HG03521 (cell line): ENCODE results near the gene SLC25A17.
"Not testable (repeated sequence)": the region's sequence is repeated elsewhere in the genome, so short reads cannot be mapped to it uniquely, and the experiment has no call there.

Experiments
- ATAC-seq: cut with Tn5 transposase; IDR thresholded peaks from one replicate; pipeline ENCODE4 v1.9.1; 2021; ENCODE audit warnings: mild to moderate bottlenecking, moderate library complexity; ENCODE audit not compliant: unreplicated experiment

SLC25A17 gene, protein sequence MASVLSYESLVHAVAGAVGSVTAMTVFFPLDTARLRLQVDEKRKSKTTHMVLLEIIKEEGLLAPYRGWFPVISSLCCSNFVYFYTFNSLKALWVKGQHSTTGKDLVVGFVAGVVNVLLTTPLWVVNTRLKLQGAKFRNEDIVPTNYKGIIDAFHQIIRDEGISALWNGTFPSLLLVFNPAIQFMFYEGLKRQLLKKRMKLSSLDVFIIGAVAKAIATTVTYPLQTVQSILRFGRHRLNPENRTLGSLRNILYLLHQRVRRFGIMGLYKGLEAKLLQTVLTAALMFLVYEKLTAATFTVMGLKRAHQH

DNA sequence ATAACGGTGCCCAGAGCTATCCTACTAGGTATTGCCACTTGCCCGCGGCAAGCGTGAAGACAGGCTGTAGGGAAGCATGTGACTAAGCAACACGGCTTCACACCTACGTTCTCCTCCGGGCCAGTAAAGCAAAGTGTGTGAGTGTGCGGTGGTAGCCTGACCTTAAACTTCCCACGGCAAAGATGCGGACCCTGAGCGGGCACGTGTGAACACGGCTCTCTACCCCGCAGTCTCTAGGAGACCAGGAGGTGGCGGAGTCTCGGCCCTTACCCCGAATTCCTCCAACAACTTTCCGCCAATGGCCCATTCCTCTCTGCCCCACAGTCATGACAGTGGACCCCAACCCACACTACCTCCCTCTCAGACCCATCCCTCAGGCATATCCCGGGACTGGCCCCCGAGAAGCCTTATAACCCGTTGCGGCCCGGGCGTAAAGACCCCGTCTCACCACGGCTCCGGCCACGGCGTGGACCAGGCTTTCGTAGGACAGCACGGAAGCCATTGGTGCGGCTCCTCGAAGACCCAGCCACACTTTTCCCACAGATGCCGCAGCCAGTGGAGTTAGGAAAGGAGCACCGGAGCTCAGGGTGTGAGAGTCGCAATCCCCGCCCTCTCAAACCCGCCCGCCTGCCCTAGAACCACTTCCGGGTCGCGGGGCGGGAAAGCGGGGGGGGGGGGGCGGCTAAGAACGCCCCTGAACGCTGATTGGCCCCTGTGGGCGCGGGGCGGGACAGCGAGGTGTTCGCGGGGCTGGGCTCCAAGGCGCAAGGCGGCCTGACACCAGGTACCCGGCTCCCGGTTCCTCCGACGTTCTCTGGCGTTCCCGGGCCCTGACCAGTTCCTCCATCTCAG, at the start of gene SLC25A17:
Gene SLC25A17, minus strand, starts transcription at position 600 of the 852 bp plus-strand sequence. Its CDS starts 98 bp downstream, at position 502.
- ATAC-seq, result peak; percentile 81

DNA sequence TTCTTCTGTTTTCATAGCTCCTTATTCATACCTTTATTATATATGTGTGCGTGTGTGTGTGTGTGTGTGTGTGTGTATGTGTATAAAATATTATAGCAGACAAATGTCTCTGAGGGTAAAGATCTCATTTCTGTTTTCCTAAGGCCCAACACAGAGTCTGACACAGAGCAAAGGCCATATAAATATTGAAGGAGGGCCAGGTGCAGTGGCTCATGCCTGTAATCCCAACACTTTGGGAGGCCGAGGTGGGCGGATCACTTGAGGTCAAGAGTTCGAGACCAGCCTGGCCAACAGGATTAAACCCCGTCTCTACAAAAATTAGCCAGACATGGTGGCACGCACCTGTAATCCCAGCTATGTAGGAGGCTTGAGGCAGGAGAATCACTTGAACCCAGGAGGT, 49.2 kb upstream of the SLC25A17 start:
- not testable (repeated sequence) for ATAC-seq

DNA sequence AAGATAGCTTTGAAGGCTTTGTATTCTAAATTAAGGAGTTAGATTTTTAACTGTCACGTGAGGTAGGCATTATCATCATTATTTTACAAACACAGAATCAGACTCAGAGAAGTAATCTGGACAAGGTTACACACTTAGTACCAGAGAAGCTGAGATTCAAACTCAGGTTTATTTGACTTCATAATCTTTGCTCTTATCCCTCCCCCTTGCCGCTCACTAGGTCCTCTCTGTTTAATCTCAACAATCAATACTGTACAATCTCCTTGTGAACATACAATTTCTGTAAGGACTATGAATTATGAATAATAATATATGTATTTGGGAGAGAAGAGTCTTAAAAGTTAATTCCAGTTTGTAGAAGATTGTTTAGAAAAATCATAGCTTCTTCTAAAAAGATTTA, 48.0 kb upstream of the SLC25A17 start:
- ATAC-seq, result no peak

DNA sequence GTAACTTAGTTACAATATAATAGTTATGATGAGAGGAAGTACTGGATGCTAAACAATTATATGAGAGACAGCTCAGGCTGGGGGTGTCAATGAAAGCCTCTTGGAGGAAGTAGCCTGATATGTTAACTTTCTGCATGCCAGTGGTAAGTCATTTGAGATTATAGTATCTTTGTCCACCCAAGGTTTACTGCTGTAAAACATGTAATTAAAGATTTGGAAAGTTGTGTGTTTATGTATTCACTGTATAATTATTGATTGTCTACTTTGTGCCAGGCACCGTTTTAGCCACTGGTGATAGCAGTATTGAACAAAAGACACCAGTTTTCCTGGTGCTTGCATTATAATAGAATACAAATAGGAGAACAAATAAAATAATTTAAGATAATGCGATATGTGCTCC, 43.4 kb upstream of the SLC25A17 start:
- no peak for ATAC-seq

DNA sequence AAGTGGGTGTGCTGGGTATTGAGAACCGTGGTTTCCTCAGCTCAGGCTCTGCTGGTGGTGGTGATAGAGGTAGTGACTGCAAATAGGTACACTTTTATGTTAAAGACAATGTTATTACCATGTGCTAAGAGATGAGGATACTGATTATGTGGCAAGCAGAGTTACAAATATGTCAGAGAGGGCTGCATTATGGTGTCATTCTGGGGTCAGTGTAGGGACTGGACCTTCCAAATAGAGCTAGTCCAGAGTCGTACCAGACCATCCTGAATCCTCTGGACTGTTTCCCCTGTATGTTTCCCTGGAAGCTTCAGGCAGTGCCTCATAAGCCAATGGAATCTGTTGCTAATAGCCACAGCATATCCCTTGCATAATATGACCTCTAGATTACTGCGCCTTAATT, 42.9 kb upstream of the SLC25A17 start, which contains the start of gene DNAJB7:
Gene DNAJB7, minus strand, starts transcription at position 101 of the 400 bp plus-strand sequence. CDS start 119 bp downstream, outside the sequence.
- no peak for ATAC-seq

DNA sequence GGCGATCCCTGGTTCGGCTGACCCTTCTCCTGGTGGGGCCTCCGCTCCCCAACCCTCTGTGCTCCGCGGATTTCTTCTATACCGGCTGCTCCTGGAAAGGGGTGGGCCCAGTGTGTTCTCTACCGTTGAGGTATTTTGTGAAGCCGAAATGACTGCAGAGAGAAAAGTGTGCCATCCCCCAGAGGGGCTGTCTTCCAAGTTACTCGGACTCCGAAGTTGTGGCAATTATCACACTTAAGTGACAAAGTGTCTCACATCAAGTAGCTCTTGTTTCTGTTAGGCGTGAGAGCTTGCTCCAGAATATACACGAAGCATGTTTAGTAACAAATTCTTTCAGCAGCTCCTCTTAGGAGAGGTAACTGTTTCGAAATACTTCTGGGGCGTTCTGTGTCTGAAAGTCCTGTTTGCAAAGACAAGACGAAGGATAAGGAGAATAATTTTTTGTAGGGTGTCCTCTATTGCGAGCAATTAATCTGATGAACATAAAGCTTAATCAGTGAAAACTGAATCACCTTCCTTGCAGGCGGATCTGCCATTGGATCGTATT, 38.2 kb upstream of the SLC25A17 start:
- ATAC-seq, result no peak

DNA sequence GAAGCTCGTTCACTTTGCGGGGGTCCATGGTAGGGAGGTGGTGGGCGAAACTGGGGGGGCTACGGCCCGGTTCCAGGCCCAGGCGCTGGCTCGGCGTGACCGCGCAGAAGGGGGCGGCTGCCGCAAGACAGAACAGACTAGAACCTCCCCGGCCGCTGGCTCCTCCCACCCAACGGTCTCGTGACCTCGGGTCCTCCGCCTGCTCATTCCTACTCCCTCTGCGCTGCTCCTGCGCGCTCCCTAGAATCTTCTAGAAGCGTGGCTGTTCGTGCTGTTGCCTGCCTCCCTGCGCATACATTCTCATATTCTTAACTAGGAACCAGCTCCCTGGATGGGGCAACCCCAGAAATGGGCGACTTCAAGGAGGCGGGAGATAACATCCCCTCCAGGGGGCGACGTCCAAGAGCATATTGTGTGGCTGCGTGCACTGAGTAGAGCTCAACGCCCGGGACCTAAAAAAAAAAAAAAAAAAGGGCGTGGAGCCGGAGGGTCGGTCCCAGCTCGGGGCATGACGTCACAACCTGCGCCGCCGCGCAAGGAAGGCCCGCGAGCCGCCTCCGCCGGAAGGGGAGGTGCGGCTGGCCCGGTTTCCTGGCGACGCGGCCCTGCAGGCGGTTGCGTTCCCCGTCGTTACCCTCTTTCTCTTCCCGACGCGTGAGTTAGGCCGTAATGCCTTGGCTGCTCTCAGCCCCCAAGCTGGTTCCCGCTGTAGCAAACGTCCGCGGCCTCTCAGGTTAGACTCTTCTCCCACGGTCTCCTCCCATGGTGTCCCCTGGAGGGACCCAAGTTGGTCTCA, 37.6 kb upstream of the SLC25A17 start, which contains the start of the genes ST13 and XPNPEP3:
Gene ST13, minus strand, starts transcription at position 127 of the 796 bp plus-strand sequence. Its CDS starts 99 bp downstream, at position 28.
Gene XPNPEP3, plus strand, starts transcription at position 636 of the 796 bp plus-strand sequence. Its CDS starts 34 bp downstream, at position 670.
- peak; percentile 86 for ATAC-seq

DNA sequence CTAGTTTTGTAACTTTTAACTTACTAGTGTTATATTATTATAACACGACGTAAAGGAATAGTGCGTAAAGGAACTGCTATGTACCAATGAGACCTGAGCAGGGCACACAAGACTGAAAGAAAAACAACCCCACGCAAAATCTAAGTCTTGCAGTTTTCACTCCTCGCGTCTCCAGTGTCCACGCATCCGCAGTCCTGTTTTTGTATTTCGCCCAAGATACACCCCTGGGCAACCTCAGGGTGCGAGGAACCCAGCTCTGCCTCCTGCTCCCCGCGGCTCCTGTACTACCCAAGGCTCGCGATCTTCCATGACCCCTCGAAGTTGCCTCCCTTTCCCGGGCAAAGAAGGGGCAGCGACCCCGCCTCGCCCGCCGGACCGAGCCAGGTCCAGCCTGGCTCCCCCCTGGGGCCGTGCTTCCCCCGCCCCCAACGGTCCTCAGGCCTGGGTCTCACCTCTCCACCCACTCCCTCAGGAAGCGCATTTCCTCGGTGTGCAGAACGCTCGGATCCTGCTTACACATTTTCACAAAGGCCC, 36.9 kb upstream of the SLC25A17 start:
- peak; percentile 21 for ATAC-seq

DNA sequence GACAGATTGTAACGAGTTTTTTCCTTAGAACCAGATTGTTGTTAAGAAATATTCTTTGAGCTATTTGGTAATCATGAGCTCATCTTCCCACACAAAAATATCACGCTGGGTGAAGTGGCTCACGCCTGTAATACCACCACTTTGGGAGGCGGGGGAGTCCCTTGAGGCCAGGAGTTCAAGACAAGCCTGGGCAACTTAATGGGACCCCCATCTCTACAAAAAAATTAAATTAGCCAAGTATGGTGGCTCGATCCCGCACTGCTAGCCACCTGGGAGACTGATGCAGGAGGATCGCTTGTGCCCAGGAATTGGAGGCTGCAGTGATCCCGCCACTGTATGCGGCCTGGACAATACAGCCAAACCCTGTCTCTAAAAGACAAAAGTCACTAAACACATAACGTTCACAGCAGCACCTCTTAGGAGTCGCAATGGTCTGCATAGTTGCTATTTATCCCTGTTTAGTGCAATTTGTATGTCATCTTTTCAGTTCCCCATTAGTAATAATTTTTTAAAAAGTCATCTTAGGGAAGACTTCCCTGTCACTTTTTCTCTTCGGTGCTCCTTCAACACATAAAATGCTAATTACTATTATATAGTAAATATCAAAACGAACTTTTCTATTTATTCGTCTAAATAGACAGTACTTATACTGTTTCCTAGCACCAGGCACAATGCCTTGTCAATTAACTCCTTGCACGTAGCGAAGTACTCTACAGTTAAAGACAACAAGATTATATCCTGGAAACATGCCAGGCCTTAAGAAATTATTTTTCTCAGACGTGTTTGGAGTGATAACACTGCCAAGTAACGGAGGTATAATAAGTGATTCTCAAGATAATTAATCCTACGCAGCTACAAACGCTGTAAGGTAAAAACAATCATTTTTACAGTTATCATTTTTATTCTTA, 36.2 kb upstream of the SLC25A17 start:
- no peak for ATAC-seq

DNA sequence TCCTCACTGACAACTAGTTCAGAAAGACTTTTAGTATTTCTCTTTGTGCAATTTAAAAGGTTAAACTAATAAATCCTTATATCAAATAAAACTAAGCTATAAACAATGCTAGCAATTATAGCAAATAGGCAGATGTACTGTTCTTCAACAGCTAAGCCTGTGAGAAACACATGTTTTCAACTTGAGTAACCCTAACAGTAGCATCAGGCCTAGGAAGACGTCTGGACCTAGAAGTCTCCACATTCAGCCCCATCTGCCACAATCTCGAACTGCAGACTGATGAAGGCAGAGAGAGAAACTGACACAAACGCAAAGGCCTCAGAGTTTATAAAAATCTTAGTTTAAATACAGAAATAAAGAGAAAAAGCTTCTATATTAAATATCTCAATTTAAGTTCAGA, 34.8 kb upstream of the SLC25A17 start:
- ATAC-seq, result no peak

DNA sequence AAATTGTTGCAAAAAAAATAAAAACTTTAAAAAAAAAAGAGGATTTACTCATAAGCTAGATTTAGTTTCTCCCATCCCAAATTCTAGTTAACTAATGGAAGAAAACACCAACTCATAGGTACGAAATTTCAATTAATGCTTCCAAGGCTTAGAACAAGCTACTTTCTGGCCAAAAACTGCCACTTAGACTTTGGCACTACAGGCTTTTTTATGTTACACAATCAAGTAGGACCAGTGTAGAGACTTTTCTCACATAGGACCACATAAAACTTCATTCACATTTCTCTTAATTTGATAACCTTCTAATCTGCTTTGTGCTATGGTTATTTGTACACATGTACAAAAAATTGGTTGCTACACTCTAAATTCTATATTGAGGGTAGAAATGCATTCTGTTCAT, 34.2 kb upstream of the SLC25A17 start:
- ATAC-seq, result no peak

DNA sequence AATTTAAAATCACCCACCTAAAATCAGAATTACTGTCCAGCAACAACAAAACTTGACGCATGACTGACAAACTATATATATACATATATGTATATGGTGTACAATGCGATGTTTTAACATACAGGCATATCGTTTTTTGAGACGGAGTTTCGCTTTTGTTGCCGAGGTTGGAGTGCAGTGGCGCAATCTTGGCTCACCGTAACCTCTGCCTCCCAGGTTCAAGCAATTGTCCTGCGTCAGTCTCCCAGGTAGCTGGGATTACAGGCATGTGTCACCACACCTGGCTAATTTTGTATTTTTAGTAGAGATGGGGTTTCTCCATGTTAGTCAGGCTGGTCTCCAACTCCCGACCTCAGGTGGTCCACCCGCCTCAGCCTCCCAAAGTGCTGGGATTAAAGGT, 26.7 kb upstream of the SLC25A17 start:
- not testable (repeated sequence) for ATAC-seq

DNA sequence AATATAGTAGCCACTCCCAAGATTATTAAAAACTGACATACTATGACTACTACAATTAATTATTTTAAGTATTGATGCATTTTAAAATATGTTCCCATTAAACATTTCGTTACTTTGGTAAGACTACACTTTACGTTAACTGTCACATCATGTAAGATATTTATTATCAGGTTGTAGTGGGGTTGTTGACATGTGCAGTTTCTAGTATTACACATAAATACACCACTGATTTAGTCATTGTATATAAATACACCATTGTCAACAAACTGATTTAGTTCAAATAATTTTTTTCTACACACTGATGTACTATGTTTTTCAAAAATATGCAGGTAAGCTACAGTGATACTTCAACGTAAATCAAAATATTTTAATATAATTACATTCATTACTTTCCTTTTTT, 25.8 kb upstream of the SLC25A17 start:
- ATAC-seq, result no peak

DNA sequence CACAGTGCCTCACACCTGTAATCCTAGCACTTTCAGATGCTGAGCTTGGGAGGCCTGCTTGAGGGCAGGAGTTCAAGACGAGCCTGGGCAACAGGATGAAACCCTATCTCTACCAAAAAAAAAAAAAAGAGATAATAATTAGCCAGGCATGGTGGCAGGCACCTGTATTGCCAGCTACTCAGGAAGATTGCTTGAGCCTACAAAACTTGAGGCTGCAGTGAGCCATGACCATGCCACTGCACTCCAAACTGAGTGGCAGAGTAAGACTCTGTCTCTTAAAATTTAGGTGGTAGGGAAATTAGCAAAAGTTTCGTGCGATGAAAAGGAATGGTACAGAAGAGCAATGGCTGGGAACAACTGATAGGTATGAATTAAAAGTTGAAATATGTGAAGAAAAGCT, 19.3 kb upstream of the SLC25A17 start:
- ATAC-seq, result no peak

DNA sequence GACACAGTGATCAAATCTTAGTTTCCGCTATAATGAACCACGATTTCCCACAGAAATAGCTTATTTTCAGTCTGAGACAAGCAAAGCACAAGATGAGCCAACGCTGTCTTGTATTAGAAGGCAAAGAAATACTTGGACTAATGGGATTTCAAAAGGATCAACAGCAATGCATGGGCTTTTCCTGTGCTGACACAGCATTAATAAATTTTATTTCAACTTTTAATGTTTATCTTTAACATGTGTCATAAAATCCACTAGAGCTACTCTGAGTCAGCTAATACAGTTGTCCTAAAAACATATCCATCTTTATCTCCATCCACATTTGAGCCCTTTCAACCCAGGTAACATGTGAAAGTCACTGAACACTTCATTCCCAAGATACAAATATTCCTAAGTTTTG, 15.5 kb upstream of the SLC25A17 start:
- ATAC-seq, result no peak

DNA sequence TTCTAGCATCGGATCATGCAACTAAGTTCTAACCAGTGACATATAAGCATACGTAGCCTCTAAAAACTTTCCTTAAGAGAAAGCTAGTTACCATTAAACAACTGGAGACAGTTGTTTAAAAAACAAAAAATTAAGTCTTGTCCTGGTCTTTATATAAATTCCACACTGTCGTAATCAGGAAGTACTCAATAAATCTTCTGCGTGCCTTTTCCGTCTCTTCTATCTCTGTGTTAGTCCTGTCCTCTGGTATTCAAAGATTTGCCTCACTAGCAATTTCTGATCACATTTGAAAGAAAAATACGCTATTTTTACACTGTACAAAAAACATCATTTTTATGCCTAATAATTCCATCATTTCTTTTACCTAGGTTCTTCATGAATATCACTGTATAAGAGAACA, 10.0 kb upstream of the SLC25A17 start:
- no peak for ATAC-seq

DNA sequence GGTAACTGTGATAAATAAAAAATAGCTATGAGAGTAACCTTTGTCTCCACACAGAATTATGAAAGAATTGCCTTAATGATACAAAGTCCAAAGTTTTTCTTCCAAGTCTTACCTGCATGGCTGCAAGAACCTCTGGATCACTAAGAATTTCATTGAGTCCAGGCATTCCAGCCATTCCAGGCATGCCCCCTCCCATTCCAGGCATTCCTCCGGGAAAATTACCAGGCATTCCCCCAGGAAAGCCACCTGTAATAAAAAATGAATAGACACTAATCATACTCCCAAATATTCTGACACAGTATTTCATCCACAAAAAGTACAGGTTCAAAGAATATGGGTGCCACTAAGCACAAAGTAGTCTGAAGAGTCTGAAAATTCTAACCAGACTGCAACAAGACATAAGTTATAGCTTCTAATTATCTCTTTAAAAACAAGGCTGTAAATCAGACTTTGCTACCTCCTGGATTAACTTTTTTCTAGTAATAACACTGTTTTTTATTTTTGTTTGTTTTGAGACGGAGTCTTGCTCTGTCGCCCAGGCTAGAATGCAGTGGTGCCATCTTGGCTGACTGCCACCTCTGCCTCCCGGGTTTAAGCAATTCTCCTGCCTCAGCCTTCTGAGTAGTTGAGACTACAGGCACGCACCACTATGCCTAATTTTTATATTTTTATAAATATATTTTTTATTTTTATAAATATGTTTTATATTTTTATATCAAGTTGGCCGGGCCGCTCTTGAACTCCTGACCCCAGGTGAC, 8.0 kb upstream of the SLC25A17 start:
- ATAC-seq, result no peak

DNA sequence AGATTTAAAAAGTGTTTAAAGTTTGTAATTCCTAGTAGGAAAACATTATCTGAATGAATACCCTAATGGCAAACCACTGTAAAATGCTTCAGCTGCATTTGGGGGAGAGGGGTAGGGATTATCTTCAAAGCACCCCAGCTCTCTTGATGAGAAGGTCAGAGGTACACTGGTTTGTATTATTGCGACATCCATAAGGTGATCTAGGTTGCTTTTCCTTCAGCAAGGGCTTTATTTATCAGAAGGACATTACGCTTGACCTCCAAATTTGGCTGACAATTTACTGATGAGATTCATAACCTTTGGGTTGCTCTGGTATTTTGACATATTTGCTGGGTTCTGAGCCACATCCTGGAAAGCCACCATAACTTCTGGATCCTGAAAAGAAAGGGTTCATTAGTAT, 7.1 kb upstream of the SLC25A17 start:
- not testable (repeated sequence) for ATAC-seq

DNA sequence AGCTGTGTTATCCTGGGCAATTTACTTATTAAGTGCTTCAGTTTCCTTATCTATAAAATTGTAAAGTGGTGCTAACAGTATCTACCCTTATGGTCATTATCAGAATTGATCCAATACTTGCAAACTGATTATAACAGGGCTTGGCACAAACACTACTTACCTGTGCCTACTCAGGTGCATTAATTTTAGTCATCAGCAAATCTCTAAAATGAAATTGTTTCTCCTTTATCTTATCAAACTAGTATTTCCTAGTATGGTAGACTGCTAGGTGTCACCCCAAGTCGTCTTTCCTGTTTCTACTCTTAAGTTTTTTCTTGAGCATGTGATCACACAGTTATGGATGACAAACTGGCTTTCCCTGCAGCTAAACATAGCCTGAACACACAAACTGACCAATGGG, 4.3 kb upstream of the SLC25A17 start:
- no peak for ATAC-seq
